Prostate gland (tissue), 2 donors: ENCODE results near the gene C2orf72. TPM values are rescaled to one million over a fixed set of nuclear protein-coding genes. Genes with fewer than 3 reads are reported as not detected.

Experiments used
- DNase-seq: peaks from one replicate; pipeline ENCODE4 v3.0.0-alpha.2; 2019; ENCODE audit warnings: low spot score
- H3K27ac ChIP-seq, 2 donors: fragments of 200-600 bp; sonication (generic); 2 replicates each; pipeline ENCODE4 v1.5.1; 2017 to 2019
- H3K27me3 ChIP-seq: fragments of 200-600 bp; sonication (generic); replicated peaks from 2 replicates; pipeline ENCODE4 v1.5.1; 2019; ENCODE audit not compliant: insufficient read depth
- H3K36me3 ChIP-seq, 2 donors: fragments of 200-600 bp; sonication (generic); 1 replicate in 1 of 2; 2 replicates in 1 of 2; pipeline versions ENCODE4 v1.5.1 to v1.8.1; 2017 to 2019
- H3K4me1 ChIP-seq: fragments of 200-600 bp; sonication (generic); replicated peaks from 2 replicates; pipeline ENCODE4 v1.5.1; 2019
- H3K4me3 ChIP-seq, 2 donors: fragments of 200-600 bp; sonication (generic); 2 replicates each; pipeline ENCODE4 v1.5.1; 2017 to 2019
- H3K9me3 ChIP-seq: fragments of 200-600 bp; sonication (generic); 2 replicates; pipeline ENCODE4 v1.5.1; 2017
- CTCF ChIP-seq, 4 experiments: fragments of 200-600 bp in 2 of 4; fragments of 450-650 bp in 2 of 4; sonication (generic) in 2 of 4; IDR thresholded peaks; 1 replicate in 3 of 4; 2 replicates in 1 of 4; pipeline ENCODE4 v1.5.1; 2016 to 2019; ENCODE audit warnings: antibody characterized with exemption in 4 of 4, mild to moderate bottlenecking in 2 of 4, moderate library complexity in 2 of 4
- POLR2A ChIP-seq: fragments of 450-650 bp; IDR thresholded peaks from one replicate; pipeline ENCODE4 v1.6.1; 2016; ENCODE audit warnings: antibody characterized with exemption, mild to moderate bottlenecking
- POLR2AphosphoS5 ChIP-seq: sonication (generic); formaldehyde crosslinking; IDR thresholded peaks from one replicate; pipeline ENCODE4 v1.6.1; 2017; ENCODE audit warnings: antibody characterized with exemption
- WGBS: methylation state at CpG from one replicate; pipeline ENCODE4 v1.1.5; 2018; 5-methylcytosine and 5-hydroxymethylcytosine counted together
- intact Hi-C: fragments of 100-400 bp; cut with DNase I; formaldehyde crosslinking; loops from one replicate; pipeline ENCODE4 v1.14.2; 2022
- total RNA-seq, 2 donors: library from RNA; depleted of rRNA; stranded (reverse); fragments of >200 nt; gene quantifications; one replicate each; pipeline ENCODE4 v1.1.0, GENCODE V29; 2016

Gene C2orf72
- total RNA-seq, result 10 to 100 TPM in 1 of 2 donors, 1 to 10 TPM in 1; 7.2 to 13.0 TPM

GRCh38 chr2:231037202-231037730, at the start of gene C2orf72:
Gene C2orf72 (plus strand): TSS chr2:231037523. CDS start chr2:231037566, 43 bp downstream.
- intact Hi-C loops, result no loop called here
- TF ChIP-seq CTCF (IDR thresholded peaks at IDR 0.05) (no peak), POLR2A (no peak), POLR2AphosphoS5 (no peak)
- Histone ChIP-seq H3K9me3 (no peaks in the 10 kb centered on the region), H3K27me3 (no peaks in the 10 kb centered on the region), H3K36me3 (no peaks in the 10 kb centered on the region), H3K4me1 (no peaks in the 10 kb centered on the region), H3K4me3 (peak within 1 kb of the TSS; percentile 25 to 37), H3K27ac (no peak within 1 kb of the TSS)
- 3% methylated on average over 26 of the region's 61 CpGs for whole genome bisulfite sequencing
- DNase-seq, result no peak

GRCh38 chr2:230989731-230990130, 47.6 kb upstream of the C2orf72 start:
- TF ChIP-seq CTCF (IDR thresholded peaks at IDR 0.05), result no peak
- intact Hi-C loops, result no loop called here
- H3K4me1 ChIP-seq, result no peaks in the 10 kb centered on the region
- 92% methylated on average over 21 of the region's 21 CpGs for WGBS
- H3K27ac ChIP-seq, result no peak overlapping the region
- H3K27me3 ChIP-seq, result peaks cover 9% of the 10 kb centered on the region
- no peaks in the 10 kb centered on the region for H3K9me3 ChIP-seq
- DNase-seq, result no peak
- no peak overlapping the region for H3K4me3 ChIP-seq
- no peaks in the 10 kb centered on the region for H3K36me3 ChIP-seq

- H3K27ac ChIP-seq, result no peak overlapping the region
- DNase-seq, result no peak
- no peaks in the 10 kb centered on the region for H3K4me1 ChIP-seq
- no peak for TF ChIP-seq CTCF (IDR thresholded peaks at IDR 0.05)
- no peak for TF ChIP-seq POLR2A
- no peak for TF ChIP-seq POLR2AphosphoS5
- H3K9me3 ChIP-seq, result no peaks in the 10 kb centered on the region
- no peaks in the 10 kb centered on the region for H3K36me3 ChIP-seq
- 53% methylated on average over 60 of the region's 70 CpGs for WGBS
- no peak overlapping the region for H3K4me3 ChIP-seq
- peaks cover 9% of the 10 kb centered on the region for H3K27me3 ChIP-seq
- intact Hi-C loops, result no loop called here
Observed at GRCh38 chr2:230990131-230990898, 47.0 kb upstream of the C2orf72 start.

- 62% methylated on average over 27 of the region's 27 CpGs for WGBS
Observed at GRCh38 chr2:230990899-230991150, 46.5 kb upstream of the C2orf72 start.

More at GRCh38 chr2:230990899-230991150, 46.5 kb upstream of the C2orf72 start:
- no peaks in the 10 kb centered on the region for H3K36me3 ChIP-seq
- no peak for TF ChIP-seq CTCF (IDR thresholded peaks at IDR 0.05)
- no peak for TF ChIP-seq POLR2AphosphoS5
- TF ChIP-seq POLR2A, result no peak
- H3K9me3 ChIP-seq, result no peaks in the 10 kb centered on the region
- no peak for DNase-seq
- no peak overlapping the region for H3K27ac ChIP-seq
- no peak overlapping the region for H3K4me3 ChIP-seq
- intact Hi-C loops, result no loop called here
- H3K4me1 ChIP-seq, result no peaks in the 10 kb centered on the region
- H3K27me3 ChIP-seq, result peaks cover 9% of the 10 kb centered on the region
